Retinal pigment epithelial cell (primary cell): ENCODE data around the gene GJD3.

Source experiments
- DNase-seq: peaks from one replicate; pipeline ENCODE4 v3.0.0-alpha.2; 2010; ENCODE audit warnings: low read depth
- H3K4me3 ChIP-seq: 2 replicates; pipeline ENCODE4 v1.5.1; 2011; ENCODE audit warnings: mild to moderate bottlenecking, low read length, control low read depth, moderate library complexity
- TF ChIP-seq, protein P1 (sequence below): conservative IDR thresholded peaks from 2 replicates; pipeline ENCODE4 v1.5.1; 2011; ENCODE audit warnings: low read depth, low read length, control low read depth, inconsistent platforms

Gene GJD3

DNA sequence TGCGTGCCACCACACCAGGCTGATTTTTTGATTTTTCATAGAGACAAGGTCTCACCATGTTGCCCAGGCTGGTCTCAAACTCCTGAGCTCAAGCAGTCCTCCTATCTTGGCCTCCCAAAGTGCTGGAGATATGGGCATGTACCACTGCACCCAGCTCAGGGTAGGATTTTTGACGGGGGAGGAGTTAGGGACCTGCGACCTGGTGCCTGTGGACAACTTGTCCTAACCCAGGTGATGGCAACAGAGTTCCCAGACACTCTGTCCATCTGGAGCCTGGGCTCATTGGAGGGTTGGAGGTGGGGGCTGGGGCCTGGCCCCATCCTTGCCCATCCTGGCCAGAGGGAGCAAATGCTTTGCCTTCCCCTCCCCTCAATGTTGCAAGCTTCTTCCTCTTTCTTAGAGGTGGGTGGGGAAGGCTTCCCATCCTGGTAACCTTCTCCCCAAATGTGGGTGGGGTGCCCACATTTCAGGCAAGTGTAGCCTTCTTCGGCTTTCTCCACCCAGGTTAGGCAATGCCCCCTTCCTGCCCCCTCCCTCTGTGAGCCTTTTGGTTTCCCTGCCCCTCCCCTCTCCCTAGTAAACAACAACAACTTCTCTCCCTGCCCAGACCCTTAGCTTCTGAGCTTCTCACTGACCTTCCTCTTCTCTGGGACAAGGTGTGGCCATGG, 30.6 kb downstream of the GJD3 start:
- TF ChIP-seq, protein P1, sequence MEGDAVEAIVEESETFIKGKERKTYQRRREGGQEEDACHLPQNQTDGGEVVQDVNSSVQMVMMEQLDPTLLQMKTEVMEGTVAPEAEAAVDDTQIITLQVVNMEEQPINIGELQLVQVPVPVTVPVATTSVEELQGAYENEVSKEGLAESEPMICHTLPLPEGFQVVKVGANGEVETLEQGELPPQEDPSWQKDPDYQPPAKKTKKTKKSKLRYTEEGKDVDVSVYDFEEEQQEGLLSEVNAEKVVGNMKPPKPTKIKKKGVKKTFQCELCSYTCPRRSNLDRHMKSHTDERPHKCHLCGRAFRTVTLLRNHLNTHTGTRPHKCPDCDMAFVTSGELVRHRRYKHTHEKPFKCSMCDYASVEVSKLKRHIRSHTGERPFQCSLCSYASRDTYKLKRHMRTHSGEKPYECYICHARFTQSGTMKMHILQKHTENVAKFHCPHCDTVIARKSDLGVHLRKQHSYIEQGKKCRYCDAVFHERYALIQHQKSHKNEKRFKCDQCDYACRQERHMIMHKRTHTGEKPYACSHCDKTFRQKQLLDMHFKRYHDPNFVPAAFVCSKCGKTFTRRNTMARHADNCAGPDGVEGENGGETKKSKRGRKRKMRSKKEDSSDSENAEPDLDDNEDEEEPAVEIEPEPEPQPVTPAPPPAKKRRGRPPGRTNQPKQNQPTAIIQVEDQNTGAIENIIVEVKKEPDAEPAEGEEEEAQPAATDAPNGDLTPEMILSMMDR, result no peak
- H3K4me3 ChIP-seq, result no peak overlapping the region
- no peak for DNase-seq

DNA sequence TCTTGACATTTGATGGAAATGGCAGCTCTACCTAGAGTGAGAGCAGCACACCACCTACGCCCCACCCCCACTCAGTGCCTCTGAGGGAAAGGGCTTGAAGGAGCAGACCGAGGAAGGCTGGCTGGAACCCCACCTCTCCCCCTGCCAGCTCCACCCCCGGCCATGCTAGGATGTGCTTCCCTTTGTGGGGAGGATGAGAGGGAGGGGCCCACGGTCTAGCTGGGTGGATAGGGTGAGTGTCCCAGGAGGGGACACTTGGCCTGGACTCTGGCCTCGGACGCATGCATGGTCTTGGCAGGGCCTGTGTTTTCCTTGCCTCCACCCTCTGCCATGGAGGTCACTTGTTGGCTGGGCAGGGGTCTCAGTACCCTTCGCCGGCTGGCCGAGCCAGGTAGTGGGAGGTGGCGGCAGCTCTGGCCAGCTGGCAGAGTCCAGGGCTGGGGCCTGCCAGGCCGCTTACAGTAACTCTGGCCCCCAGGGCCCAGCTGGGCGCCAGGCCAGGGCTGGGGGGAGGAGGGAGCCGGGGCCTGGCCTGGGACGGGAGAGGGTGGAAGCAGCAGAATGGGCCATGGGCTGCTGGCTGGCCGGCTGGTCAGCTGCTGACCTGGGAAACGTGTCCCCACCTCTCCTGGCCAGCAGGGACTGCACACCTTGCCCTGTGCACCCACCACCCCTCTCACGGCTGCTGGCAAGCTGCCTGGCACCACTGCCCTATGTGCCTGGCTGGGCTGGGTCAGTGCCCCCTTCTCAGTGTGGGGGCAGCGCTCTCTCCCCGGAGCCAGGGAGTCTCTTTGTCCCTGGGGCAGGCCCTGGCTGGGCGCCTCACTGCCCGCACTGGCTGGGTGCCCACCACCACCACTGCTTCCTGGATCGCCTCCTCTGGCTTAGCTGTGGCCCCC, 32.5 kb downstream of the GJD3 start:
- H3K4me3 ChIP-seq, result no peak overlapping the region
- DNase-seq, result peak; percentile 61
- TF ChIP-seq, protein P1, result no peak

DNA sequence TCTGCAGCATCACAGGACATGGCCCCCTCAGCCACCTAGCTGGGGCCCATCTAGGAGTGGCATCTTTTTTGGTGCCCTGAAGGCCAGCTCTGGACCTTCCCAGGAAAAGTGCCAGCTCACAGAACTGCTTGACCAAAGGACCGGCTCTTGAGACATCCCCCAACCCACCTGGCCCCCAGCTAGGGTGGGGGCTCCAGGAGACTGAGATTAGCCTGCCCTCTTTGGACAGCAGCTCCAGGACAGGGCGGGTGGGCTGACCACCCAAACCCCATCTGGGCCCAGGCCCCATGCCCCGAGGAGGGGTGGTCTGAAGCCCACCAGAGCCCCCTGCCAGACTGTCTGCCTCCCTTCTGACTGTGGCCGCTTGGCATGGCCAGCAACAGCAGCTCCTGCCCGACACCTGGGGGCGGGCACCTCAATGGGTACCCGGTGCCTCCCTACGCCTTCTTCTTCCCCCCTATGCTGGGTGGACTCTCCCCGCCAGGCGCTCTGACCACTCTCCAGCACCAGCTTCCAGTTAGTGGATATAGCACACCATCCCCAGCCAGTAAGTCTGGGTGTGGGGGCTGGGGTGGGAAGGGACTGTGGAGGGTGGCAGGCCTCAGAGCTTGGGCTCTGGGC, 33.6 kb downstream of the GJD3 start:
- TF ChIP-seq, protein P1, result no peak
- DNase-seq, result no peak
- H3K4me3 ChIP-seq, result no peak overlapping the region

DNA sequence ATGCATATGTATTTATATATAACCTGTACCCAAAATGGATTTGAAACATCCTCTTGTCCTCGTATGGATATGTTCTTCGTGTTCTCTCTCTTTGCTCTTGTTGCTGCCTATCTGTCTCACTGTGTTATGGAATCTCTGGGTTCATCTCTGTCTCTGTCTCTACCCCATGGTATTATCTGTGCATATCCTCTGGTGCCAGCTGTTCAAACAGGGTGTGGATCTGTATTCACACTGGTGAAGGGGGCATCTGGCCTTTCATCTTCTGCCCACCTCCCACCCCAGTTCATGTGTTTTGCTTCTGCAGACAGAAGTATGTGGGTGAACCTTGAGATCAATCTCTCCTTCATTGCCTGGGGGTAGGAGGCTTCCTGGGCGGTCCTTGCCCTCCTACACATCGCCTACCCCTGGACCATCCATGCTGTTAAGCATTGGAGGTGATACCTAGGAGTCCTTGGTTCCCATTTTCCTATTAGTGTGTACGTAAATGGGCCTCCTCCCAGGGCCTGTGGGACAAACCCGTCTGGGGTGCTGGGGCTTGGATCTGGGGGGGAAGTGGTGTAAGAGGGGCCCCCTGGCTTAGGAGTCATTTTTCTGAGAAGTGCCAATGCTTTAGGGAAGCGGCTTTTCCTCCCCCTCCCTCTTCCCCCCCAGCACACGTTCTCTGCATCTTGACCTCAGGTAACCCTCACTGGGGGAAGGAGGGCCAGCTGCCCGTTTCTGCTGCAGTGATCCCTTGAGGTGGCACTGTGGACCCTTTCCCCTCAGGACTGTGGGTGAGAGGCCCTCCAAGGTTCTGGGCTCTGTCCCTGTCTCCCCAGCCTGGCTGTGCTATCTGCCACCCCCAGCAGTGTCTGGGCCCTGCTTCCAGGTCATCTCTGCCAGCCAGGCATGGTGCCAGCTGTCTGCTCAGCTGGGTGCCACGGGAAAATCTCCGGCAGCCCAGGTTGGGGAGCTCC, 34.4 kb downstream of the GJD3 start:
- TF ChIP-seq, protein P1, result no peak
- no peak for DNase-seq
- H3K4me3 ChIP-seq, result no peak overlapping the region

DNA sequence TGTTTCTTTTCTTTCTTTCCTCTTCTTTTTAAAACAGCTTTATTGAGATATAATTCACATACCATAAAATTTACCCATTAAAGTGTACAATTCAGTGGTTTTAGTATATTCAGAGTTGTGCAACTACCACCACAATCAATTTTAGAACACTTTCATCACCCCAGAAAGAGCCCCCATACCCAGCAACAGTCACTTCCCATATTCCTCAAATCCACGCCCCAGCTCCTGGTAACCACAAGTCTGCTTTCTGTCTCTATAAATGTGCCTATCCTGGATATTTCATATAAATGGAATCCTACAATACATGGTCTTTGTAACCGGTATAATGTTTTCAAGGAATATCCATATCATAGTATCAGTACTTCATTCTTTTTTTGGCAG, 36.2 kb downstream of the GJD3 start:
- TF ChIP-seq, protein P1, result no peak
- no peak overlapping the region for H3K4me3 ChIP-seq
- DNase-seq, result no peak

DNA sequence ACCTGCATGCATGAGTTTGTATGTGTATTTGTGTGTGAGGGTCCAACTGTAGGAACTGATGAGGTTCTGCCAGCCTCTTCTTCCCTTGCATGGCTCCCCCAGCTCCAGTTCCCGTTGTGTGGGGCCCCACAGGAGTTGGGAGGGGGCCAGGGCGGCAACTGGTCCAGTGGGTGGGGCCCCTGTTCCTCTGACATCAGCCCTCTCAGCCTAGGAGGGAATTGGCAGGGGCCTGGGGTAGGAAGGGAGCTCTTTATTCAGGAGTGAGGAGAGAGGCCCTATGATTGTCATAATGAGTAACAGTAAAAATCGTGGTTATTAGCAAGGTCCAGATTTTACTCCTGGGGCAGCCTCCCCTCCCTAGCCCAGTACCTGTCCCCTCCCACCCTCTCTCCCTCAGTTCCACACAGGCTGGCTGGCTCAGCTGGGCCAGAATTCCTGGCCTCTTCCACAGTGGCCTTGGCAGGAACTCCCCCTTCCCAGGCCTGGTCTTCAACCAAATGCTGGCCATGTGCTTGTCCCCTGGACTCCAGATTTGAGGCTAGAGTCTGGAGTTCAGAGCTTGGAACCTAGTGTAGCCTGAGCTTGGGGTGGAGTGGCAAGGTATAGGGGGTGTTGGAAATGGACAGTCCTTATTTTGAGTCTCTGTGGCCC, 36.7 kb downstream of the GJD3 start:
- no peak overlapping the region for H3K4me3 ChIP-seq
- TF ChIP-seq, protein P1, result no peak
- DNase-seq, result no peak
